GM18505 (cell line): ENCODE results near the gene NPM3.

Source experiments
- ATAC-seq: cut with Tn5 transposase; IDR thresholded peaks from one replicate; pipeline ENCODE4 v1.9.1; 2021; ENCODE audit not compliant: unreplicated experiment
- POLR2A ChIP-seq: IDR thresholded peaks from 4 replicates; pipeline ENCODE4 v1.6.1; 2011; ENCODE audit warnings: borderline replicate concordance; ENCODE audit not compliant: insufficient read depth, insufficient read length; ENCODE audit errors: extremely low read depth

NPM3 gene

GRCh38 chr10:101781655-101781983, 1.6 kb downstream of the NPM3 start:
- no peak for TF ChIP-seq POLR2A
- no peak for ATAC-seq

DNA sequence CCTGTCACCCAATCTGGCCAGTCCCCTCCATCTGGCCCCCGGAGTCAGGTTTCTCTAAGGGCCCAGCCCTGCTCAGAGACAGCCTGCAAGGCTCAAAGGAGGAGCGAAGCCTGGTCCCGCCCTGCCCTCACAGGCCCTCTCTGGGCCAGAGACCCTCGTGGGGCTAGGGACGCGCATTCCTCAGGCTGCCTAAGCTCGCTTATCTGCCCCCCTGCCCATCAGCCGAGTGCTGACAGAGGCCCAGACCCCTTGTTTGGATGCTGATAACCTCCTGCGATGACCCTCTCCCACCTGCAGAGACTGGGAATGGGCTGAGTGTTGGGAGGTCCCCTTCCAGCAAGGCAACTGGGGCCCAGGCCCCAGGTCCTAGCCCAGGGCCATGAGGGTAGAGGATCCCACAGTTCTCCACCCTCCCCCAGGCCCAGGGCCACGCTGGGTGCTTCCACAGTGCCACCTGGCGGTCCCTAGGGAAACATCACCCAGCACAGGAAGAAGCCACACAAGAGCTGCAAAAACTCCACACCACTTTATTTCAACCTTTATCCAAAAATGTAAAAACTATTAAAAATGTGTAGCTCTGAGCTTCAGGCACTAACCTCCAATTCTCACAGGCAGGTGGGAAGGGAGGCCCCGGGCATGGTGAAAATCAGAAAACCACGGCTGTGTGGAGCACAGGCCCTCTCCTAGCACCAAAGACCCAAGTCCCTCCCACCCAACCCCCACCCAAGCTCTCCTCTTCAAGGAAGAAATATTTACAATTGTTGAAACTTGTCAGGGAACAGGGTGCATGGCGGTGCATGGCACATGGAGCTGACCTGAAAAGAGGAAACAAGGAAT, 2.2 kb downstream of the NPM3 start:
- no peak for TF ChIP-seq POLR2A
- ATAC-seq: no peak

GRCh38 chr10:101780187-101780817, 2.9 kb downstream of the NPM3 start:
- ATAC-seq: no peak
- no peak for TF ChIP-seq POLR2A

DNA sequence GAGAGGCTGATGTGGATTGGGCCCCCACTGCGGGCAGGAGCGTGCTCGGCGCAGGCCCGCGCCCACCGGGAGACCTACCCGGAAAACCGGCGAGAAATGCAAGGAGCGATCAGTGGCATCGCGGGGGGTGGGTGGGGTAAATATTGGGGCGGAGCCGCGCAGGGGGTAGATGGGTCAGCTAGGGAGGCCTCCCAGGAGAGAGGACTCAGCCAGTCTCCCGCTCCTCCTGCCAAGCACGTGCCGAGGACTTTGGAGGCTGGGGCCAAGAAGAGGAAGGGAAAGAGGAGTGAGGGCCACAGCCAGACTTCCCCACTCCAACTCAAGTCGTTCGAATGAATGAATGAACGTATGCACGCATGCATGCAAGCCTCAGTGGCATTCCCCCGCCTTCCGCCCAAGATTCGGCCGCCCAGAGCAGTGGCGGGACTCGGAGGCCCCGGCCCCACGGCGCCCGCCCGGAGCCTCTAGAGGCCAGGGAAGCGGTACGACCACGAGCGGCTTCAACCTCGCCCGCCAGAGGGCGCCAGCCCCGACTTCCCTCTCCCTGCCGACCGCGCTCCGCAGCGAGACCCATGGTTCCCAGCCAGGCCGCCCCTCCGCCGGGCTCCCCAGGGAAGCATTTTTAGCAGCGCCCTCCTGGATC, 3.6 kb downstream of the NPM3 start:
- no peak for ATAC-seq
- no peak for TF ChIP-seq POLR2A

GRCh38 chr10:101778781-101779543, 4.3 kb downstream of the NPM3 start:
- no peak for TF ChIP-seq POLR2A
- no peak for ATAC-seq

- no peak for ATAC-seq
- no peak for TF ChIP-seq POLR2A
Observed at GRCh38 chr10:101778151-101778780, 5.0 kb downstream of the NPM3 start.

- no peak for ATAC-seq
- no peak for TF ChIP-seq POLR2A
Observed at GRCh38 chr10:101777619-101778145, 5.6 kb downstream of the NPM3 start.

GRCh38 chr10:101776161-101776817, 7.0 kb downstream of the NPM3 start:
- no peak for ATAC-seq
- TF ChIP-seq POLR2A: no peak

- ATAC-seq: no peak
- TF ChIP-seq POLR2A: no peak
Observed at GRCh38 chr10:101775273-101776160, 7.7 kb downstream of the NPM3 start, which contains the start of gene FGF8. Gene FGF8 (minus strand): TSS chr10:101776114. CDS start chr10:101775900, 214 bp downstream.

- no peak for ATAC-seq
- TF ChIP-seq POLR2A: no peak
Observed at GRCh38 chr10:101774589-101775272, 8.5 kb downstream of the NPM3 start.

GRCh38 chr10:101773923-101774588, 9.2 kb downstream of the NPM3 start:
- no peak for ATAC-seq
- no peak for TF ChIP-seq POLR2A
